DND-41 (cell line): ENCODE data around the gene TTC19.

Experiments used
- EZH2 ChIP-seq: IDR thresholded peaks from 3 replicates; pipeline ENCODE4 v1.6.1; 2012; ENCODE audit warnings: borderline replicate concordance, low read depth, mild to moderate bottlenecking, moderate library complexity, low read length, inconsistent platforms; ENCODE audit not compliant: severe bottlenecking
- TF ChIP-seq, protein P1 (sequence below): IDR thresholded peaks from 2 replicates; pipeline ENCODE4 v1.5.1; 2012; ENCODE audit warnings: borderline replicate concordance, low read length, moderate library complexity, mild to moderate bottlenecking; ENCODE audit not compliant: poor library complexity, severe bottlenecking; ENCODE audit errors: extremely low read depth

DNA sequence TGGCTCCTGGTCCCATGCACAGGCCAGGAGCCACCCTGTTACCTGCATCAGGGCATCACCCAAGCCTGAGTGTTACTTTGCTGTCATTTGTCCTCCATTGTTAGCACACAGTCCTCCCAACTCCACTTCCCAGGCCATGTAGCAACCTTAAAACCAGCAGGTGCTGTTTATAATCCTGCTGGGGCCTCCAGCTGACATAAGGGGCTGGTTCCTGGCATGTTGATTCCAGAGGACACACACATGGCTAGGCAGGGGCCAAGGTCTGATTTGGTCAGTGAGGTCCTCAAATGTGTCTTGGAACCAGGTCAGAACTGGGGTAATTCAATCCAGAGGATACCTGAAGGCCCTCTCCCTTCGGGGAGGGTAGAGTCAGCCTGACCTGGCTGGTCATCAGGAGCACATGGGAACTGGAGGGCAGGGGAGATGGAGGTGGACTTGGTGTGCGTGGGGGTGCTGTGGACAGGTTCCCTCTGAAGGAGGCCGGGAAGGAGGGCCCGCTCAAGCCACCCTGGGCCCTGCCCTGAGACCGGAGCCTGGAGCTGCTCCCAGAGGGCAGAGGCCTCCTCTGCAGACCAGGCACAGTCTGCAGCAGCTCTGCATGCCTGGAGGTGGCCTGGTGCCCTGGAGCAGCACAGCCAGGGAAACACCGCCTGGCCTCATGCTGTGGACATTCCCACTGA, 48.1 kb upstream of the TTC19 start:
- TF ChIP-seq, protein P1, sequence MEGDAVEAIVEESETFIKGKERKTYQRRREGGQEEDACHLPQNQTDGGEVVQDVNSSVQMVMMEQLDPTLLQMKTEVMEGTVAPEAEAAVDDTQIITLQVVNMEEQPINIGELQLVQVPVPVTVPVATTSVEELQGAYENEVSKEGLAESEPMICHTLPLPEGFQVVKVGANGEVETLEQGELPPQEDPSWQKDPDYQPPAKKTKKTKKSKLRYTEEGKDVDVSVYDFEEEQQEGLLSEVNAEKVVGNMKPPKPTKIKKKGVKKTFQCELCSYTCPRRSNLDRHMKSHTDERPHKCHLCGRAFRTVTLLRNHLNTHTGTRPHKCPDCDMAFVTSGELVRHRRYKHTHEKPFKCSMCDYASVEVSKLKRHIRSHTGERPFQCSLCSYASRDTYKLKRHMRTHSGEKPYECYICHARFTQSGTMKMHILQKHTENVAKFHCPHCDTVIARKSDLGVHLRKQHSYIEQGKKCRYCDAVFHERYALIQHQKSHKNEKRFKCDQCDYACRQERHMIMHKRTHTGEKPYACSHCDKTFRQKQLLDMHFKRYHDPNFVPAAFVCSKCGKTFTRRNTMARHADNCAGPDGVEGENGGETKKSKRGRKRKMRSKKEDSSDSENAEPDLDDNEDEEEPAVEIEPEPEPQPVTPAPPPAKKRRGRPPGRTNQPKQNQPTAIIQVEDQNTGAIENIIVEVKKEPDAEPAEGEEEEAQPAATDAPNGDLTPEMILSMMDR = no peak
- no peak for TF ChIP-seq EZH2
